ENCODE results near the gene DESI2.
"Not testable (repeated sequence)": the region's sequence is repeated elsewhere in the genome, so short reads cannot be mapped to it uniquely, and the experiment has no call there.

DNA sequence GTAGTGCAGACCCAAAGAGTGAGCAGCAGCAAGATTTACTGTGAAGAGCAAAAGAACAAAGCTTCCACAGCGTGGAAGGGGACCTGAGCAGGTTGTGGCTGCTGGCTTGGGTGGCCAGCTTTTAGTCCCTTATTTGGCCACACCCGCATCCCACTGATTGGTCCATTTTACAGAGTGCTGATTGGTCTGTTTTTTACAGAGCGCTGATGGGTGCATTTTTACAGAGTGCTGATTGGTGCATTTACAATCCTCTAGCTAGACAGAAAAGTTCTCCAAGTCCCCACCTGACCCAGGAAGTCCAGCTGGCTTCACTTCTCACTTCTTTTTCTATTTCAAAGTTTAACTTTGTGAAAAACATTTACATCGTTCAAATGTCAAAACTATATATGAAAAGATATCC, 29.2 kb downstream of the DESI2 start:
- TF ChIP-seq, protein P1, sequence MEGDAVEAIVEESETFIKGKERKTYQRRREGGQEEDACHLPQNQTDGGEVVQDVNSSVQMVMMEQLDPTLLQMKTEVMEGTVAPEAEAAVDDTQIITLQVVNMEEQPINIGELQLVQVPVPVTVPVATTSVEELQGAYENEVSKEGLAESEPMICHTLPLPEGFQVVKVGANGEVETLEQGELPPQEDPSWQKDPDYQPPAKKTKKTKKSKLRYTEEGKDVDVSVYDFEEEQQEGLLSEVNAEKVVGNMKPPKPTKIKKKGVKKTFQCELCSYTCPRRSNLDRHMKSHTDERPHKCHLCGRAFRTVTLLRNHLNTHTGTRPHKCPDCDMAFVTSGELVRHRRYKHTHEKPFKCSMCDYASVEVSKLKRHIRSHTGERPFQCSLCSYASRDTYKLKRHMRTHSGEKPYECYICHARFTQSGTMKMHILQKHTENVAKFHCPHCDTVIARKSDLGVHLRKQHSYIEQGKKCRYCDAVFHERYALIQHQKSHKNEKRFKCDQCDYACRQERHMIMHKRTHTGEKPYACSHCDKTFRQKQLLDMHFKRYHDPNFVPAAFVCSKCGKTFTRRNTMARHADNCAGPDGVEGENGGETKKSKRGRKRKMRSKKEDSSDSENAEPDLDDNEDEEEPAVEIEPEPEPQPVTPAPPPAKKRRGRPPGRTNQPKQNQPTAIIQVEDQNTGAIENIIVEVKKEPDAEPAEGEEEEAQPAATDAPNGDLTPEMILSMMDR (tag by site-specific recombination; IDR thresholded peaks at IDR 0.05): not testable (repeated sequence)
- TF ChIP-seq, protein P2, sequence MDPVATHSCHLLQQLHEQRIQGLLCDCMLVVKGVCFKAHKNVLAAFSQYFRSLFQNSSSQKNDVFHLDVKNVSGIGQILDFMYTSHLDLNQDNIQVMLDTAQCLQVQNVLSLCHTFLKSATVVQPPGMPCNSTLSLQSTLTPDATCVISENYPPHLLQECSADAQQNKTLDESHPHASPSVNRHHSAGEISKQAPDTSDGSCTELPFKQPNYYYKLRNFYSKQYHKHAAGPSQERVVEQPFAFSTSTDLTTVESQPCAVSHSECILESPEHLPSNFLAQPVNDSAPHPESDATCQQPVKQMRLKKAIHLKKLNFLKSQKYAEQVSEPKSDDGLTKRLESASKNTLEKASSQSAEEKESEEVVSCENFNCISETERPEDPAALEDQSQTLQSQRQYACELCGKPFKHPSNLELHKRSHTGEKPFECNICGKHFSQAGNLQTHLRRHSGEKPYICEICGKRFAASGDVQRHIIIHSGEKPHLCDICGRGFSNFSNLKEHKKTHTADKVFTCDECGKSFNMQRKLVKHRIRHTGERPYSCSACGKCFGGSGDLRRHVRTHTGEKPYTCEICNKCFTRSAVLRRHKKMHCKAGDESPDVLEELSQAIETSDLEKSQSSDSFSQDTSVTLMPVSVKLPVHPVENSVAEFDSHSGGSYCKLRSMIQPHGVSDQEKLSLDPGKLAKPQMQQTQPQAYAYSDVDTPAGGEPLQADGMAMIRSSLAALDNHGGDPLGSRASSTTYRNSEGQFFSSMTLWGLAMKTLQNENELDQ (tag by site-specific recombination; IDR thresholded peaks at IDR 0.05; ENCODE audit: low read depth): not testable (repeated sequence)
- TF ChIP-seq ZNF768 (tag by site-specific recombination; IDR thresholded peaks at IDR 0.05); ZNF473 (tag by site-specific recombination; IDR thresholded peaks at IDR 0.05); ZNF19 (tag by site-specific recombination; IDR thresholded peaks at IDR 0.05; ENCODE audit: low read depth); HOXD13 (CRISPR knock-in tag; IDR thresholded peaks at IDR 0.05; ENCODE audit: borderline replicate concordance); ZBTB20 (tag by site-specific recombination; IDR thresholded peaks at IDR 0.05); ZNF670 (tag by site-specific recombination; IDR thresholded peaks at IDR 0.05; ENCODE audit: low read depth); ZNF174 (tag by site-specific recombination; IDR thresholded peaks at IDR 0.05): not testable (repeated sequence)

All from HEK293 (cell line).